HUES48 (cell line): ENCODE results near the gene VPS37B.

Experiments used
- H3K27ac ChIP-seq: one replicate; pipeline ENCODE4 v1.7.0; 2013; ENCODE audit warnings: low read depth, low read length, inconsistent platforms
- H3K27me3 ChIP-seq: 2 replicates; pipeline ENCODE4 v1.6.1; 2013; ENCODE audit warnings: mild to moderate bottlenecking, low read length; ENCODE audit not compliant: control insufficient read depth, insufficient read depth
- H3K36me3 ChIP-seq: 2 replicates; pipeline ENCODE4 v1.6.1; 2013; ENCODE audit warnings: low read length; ENCODE audit not compliant: control insufficient read depth, insufficient read depth
- H3K4me1 ChIP-seq: 2 replicates; pipeline ENCODE4 v1.6.1; 2013; ENCODE audit warnings: mild to moderate bottlenecking, low read length; ENCODE audit not compliant: control insufficient read depth, insufficient read depth
- H3K4me3 ChIP-seq: 2 replicates; pipeline ENCODE4 v1.5.1; 2013; ENCODE audit warnings: mild to moderate bottlenecking, low read depth, low read length
- H3K9ac ChIP-seq: 2 replicates; pipeline ENCODE4 v1.6.1; 2013; ENCODE audit warnings: mild to moderate bottlenecking, low read depth, low read length, moderate library complexity
- H3K9me3 ChIP-seq: 2 replicates; pipeline ENCODE4 v1.6.1; 2013; ENCODE audit warnings: low read length; ENCODE audit not compliant: control insufficient read depth, insufficient read depth

VPS37B gene

GRCh38 chr12:122870163-122870842, 25.6 kb downstream of the VPS37B start:
- H3K27me3 ChIP-seq, result peaks cover 69% of the 10 kb centered on the region
- H3K9ac ChIP-seq, result no peak overlapping the region
- H3K36me3 ChIP-seq, result peaks cover 31% of the 10 kb centered on the region; the same call in 1 of the 2 replicates
- no peak overlapping the region for H3K27ac ChIP-seq
- H3K4me1 ChIP-seq, result peaks cover 35% of the 10 kb centered on the region
- H3K9me3 ChIP-seq, result no peaks in the 10 kb centered on the region
- H3K4me3 ChIP-seq, result no peak overlapping the region

DNA sequence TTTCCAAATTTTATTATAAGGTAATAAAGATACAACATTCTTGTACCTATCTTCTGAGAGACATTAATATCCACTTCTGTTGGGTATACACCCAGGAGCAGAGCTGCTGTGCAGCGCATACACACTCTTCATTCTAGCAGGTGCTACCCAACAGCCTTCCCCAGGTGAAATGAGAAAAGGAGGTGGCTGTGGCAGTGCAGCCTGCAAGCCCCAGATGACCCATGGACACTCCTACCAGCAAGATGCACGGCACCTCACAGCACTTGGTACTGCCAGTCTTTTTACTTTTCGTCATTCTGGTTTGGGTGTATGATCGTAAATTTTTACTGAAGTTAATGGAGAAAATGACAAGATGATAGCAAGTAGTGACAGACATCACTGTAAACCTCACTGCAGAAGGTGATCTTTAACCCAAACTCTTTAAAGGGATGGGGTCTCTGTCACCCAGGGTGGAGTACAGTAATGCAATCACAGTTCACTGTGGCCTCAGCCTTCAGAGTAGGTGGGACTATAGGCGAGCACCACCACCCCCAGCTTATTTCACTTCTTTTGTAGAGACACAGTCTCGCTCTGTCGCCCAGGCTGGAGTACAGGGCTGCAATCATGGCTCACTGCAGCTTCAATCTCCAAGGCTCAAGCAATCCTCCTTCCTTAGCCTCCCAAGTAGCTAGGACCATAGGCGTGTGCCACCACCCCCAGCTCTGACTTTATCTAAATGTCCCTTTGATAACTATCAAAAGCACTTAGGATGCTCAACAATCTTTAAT, 26.5 kb downstream of the VPS37B start:
- Histone ChIP-seq H3K9me3 (no peaks in the 10 kb centered on the region), H3K36me3 (peaks cover 31% of the 10 kb centered on the region; the same call in 1 of the 2 replicates), H3K4me3 (no peak overlapping the region), H3K9ac (no peak overlapping the region), H3K27me3 (peaks cover 59% of the 10 kb centered on the region), H3K27ac (no peak overlapping the region), H3K4me1 (peaks cover 31% of the 10 kb centered on the region)

- Histone ChIP-seq H3K27ac (no peak overlapping the region), H3K36me3 (peaks cover 31% of the 10 kb centered on the region; the same call in 1 of the 2 replicates), H3K4me1 (peaks cover 24% of the 10 kb centered on the region), H3K9me3 (no peaks in the 10 kb centered on the region), H3K27me3 (peaks cover 52% of the 10 kb centered on the region), H3K4me3 (no peak overlapping the region), H3K9ac (no peak overlapping the region)
These were observed 27.3 kb downstream of the VPS37B start for GRCh38 chr12:122868471-122869177.

DNA sequence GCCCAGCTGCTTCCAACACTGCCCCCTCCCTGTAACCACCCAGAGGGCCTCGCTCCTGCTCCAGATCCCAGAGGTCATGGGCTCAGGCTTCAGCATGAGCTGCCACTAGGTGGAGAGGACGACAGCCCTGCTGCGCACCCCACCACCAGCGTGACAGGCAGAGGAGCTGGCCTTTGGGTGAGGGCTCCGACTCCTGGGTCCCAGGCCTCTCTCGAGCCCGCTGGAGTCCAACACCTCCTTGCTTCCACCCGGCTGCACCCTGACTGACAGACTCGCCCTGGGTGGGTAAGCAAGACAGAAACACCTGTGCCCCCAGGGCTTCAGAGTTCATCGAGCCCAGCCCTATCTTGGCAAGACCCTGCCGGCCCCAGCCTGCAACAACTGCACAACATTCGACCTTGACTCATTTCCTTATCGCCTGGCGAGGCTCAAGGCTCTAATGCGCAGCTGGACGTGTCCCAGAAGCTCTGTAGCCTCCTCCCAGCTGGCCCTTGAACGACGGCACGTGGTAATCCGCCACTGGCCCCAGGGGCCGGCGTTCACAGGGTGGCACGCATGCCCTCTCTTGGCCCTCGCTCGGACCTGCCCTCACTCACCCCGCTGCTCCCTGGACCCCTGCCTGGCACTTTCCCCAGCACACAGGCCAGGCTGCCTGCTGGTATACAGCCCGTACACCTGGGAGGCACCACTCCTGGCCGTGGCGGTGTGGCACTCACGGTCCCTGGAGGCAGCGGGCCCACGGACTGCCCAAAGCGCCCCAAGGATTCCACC, 28.0 kb downstream of the VPS37B start:
- H3K9me3 ChIP-seq, result no peaks in the 10 kb centered on the region
- peaks cover 31% of the 10 kb centered on the region; the same call in 1 of the 2 replicates for H3K36me3 ChIP-seq
- no peak overlapping the region for H3K27ac ChIP-seq
- peaks cover 16% of the 10 kb centered on the region for H3K4me1 ChIP-seq
- H3K9ac ChIP-seq, result no peak overlapping the region
- H3K27me3 ChIP-seq, result peaks cover 44% of the 10 kb centered on the region
- H3K4me3 ChIP-seq, result no peak overlapping the region

- Histone ChIP-seq H3K27ac (no peak overlapping the region), H3K4me1 (peaks cover 10% of the 10 kb centered on the region), H3K4me3 (no peak overlapping the region), H3K9me3 (no peaks in the 10 kb centered on the region), H3K9ac (no peak overlapping the region), H3K36me3 (peaks cover 31% of the 10 kb centered on the region; the same call in 1 of the 2 replicates), H3K27me3 (peaks cover 38% of the 10 kb centered on the region)
These were observed 28.8 kb downstream of the VPS37B start for GRCh38 chr12:122866950-122867607.

DNA sequence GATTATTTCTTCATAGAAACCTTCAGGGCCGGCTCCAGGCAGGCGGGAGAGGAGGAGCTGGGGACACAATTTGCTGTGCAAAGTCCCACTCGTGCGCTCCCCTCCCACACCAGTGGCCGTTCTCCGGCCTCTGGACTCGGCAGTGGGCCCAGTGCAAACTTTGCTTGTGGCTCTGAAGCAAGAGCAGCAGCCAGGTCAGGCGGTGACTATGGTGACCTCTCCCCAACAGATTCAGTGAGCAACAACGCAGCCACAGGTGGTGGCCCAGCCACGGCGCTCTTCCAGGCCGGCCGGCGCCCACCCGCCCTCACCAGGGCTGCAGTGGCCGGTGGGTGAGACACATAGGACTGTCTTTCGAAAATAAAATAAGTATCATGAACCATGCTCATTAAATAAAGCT, 29.5 kb downstream of the VPS37B start:
- Histone ChIP-seq H3K27ac (no peak overlapping the region), H3K27me3 (peaks cover 31% of the 10 kb centered on the region), H3K9ac (no peak overlapping the region), H3K4me3 (no peak overlapping the region), H3K36me3 (peaks cover 35% of the 10 kb centered on the region), H3K4me1 (peaks cover 4% of the 10 kb centered on the region), H3K9me3 (no peaks in the 10 kb centered on the region)

GRCh38 chr12:122865268-122866231, 30.4 kb downstream of the VPS37B start:
- Histone ChIP-seq H3K27me3 (peaks cover 23% of the 10 kb centered on the region), H3K9me3 (no peaks in the 10 kb centered on the region), H3K4me3 (no peak overlapping the region), H3K27ac (no peak overlapping the region), H3K4me1 (no peaks in the 10 kb centered on the region), H3K9ac (no peak overlapping the region), H3K36me3 (peaks cover 39% of the 10 kb centered on the region)

DNA sequence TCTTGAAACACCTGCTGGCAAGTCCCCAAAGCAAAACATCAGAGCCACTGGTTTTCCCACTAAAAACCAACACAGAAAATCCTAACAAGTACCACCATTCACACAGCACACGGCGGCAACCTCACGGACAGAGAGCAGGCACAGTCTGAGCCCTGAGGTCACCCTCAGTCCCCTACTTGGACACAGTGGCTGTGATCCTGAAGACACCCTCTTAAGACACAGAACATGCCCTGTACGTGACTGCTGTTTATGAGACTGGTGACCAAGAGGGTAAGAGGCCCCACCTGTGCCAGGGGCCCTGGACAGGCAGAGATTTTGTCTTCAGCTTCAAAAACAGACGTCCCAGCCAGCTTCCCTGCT, 31.1 kb downstream of the VPS37B start:
- Histone ChIP-seq H3K27me3 (peaks cover 16% of the 10 kb centered on the region), H3K36me3 (peaks cover 33% of the 10 kb centered on the region), H3K4me1 (no peaks in the 10 kb centered on the region), H3K9ac (no peak overlapping the region), H3K27ac (no peak overlapping the region), H3K4me3 (no peak overlapping the region), H3K9me3 (no peaks in the 10 kb centered on the region)

DNA sequence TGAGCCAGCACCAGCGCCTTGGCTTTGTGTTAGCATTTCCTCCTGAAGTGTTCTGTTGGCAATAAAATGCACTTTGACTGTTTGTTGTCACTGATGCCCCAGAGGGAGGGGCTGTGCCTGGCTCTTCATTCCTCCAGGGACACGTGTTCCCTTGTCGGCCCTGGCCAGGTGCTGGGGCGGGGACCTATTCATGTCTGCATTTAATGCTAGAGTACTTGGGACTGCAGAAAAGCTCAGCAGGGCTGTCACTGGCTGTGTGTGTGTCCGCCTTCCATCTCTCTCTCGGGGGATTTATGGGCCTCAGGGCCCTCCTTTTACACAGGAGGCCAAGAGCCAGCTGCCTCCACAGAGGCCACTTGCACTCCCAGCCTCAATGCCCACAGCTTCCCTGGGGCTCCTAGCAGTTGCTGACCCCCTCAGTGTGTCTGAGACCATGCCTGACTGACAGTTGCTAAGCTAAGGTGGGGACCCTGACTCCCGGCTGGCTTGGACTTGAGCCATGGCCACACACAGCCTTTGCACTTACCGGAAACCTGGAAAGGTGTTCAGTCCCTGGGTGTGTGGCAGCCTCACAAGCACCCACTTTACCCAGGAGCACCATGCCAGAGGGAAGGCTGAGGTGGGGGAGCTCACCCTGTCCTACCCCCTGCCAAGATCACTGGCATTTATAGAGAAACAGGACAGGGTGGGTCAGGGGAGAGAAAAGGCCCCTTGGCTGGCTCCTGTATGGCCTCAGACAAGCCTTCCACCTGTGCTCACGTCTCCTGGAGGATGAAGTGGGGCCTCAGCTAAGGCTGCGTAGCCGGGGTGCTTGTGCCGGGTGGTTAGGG, 32.8 kb downstream of the VPS37B start:
- Histone ChIP-seq H3K27ac (no peak overlapping the region), H3K4me3 (no peak overlapping the region), H3K4me1 (no peaks in the 10 kb centered on the region), H3K36me3 (peaks cover 17% of the 10 kb centered on the region), H3K27me3 (no peaks in the 10 kb centered on the region; the same call in 1 of the 2 replicates), H3K9ac (no peak overlapping the region), H3K9me3 (no peaks in the 10 kb centered on the region)
